Activated CD4-positive, alpha-beta T cell treated with anti-CD3 and anti-CD28 coated beads for 36 hours (primary cell): ENCODE data around the gene FMN1. TPM values are rescaled to one million over a fixed set of nuclear protein-coding genes. Genes with fewer than 3 reads are reported as not detected.

ENCODE experiments used
- ATAC-seq: fragments of 200-7000 bp; cut with Tn5 transposase; one replicate; pipeline ENCODE4 v1.10.0; 2021; ENCODE audit warnings: mild to moderate bottlenecking, moderate library complexity
- CTCF ChIA-PET: fragments of 350-600 bp; sonication (Branson Sonifier 250); formaldehyde crosslinking; loops from one replicate; lab custom pipeline; 2021; ENCODE audit warnings: antibody characterized with exemption; lab: Charles Lee
- POLR2A ChIA-PET: fragments of 350-600 bp; sonication (Branson Sonifier 250); formaldehyde crosslinking; loops from one replicate; lab custom pipeline; 2021; ENCODE audit warnings: antibody characterized with exemption, inconsistent platforms; lab: Charles Lee
- DNase-seq: peaks from one replicate; pipeline ENCODE4 v3.0.0-alpha.2; 2020
- H3K27ac Mint-ChIP-seq: one replicate; pipeline ENCODE4 v1.8.0; 2021; ENCODE audit warnings: mixed read lengths
- H3K27me3 Mint-ChIP-seq: one replicate; pipeline ENCODE4 v1.8.0; 2021; ENCODE audit warnings: mixed read lengths
- H3K36me3 Mint-ChIP-seq: one replicate; pipeline ENCODE4 v1.8.0; 2021; ENCODE audit warnings: low read depth, mixed read lengths
- H3K4me1 Mint-ChIP-seq: one replicate; pipeline ENCODE4 v1.8.0; 2021; ENCODE audit warnings: mixed read lengths
- H3K4me3 Mint-ChIP-seq: one replicate; pipeline ENCODE4 v1.8.0; 2021; ENCODE audit warnings: mild to moderate bottlenecking, moderate library complexity, mixed read lengths
- H3K9me3 Mint-ChIP-seq: one replicate; pipeline ENCODE4 v1.8.0; 2021; ENCODE audit warnings: low read depth, mixed read lengths
- intact Hi-C, 2 experiments: fragments of 100-400 bp; cut with DNase I in 1 of 2; cut with micrococcal nuclease in 1 of 2; formaldehyde crosslinking; loops; one replicate each; pipeline versions ENCODE4 v1.14.2 to v1.15.1; 2022 to 2024; cut with DNase I, micrococcal nuclease
- total RNA-seq, 2 experiments: library from RNA; stranded (reverse); gene quantifications; one replicate each; pipeline ENCODE4 v1.2.3, GENCODE V29; 2021

The FMN1 gene
- total RNA-seq, 2 experiments from 2014 or later: 0.09 to 0.21 TPM

DNA sequence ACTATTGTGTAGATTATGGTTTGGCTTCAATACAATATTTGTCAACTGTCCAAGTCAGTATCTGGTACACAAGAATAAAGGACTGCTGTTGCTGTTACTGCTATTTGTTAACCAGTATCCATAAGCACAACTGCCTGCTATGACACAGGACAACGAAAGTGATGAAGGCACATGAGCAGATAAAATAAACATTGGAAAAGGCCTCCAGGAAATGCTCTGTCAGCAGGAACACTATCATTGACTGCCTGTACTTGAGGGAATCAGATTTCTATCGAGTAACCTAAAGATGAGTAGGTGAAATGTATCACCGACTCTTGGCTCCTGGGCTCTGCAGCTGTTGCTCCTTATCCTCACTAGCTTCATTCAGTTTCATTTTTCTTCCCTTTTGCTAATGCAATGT is 56.5 kb downstream of the FMN1 start:
- Mint-ChIP-seq H3K4me1 (no peaks in the 10 kb centered on the region), H3K36me3 (no peaks in the 10 kb centered on the region), H3K9me3 (no peaks in the 10 kb centered on the region), H3K4me3 (no peak overlapping the region), H3K27me3 (no peaks in the 10 kb centered on the region), H3K27ac (no peak overlapping the region)
- CTCF ChIA-PET: interaction anchor here (0.5 to 1.3 kb wide), 3 partner anchors 52 to 116 kb away, joined by 3 to 4 read pairs (median 3); no protein-coding TSS in a partner anchor
- intact Hi-C loops: loop anchor here in 1 of 2 experiments (2.0 to 10.0 kb wide), 2 partner anchors 19 to 473 kb away; no protein-coding TSS in a partner anchor
- POLR2A ChIA-PET: no interaction called here
- ATAC-seq (no peak), DNase-seq (no peak)

- H3K4me1 Mint-ChIP-seq: no peaks in the 10 kb centered on the region
- ChIA-PET CTCF (interaction anchor here (0.5 to 1.3 kb wide), 5 partner anchors 30 to 155 kb away, joined by 3 to 4 read pairs (median 3); no protein-coding TSS in a partner anchor), POLR2A (no interaction called here)
- H3K9me3 Mint-ChIP-seq: no peaks in the 10 kb centered on the region
- intact Hi-C loops: loop anchor here in 1 of 2 experiments (2.0 to 10.0 kb wide), 2 partner anchors 18 to 472 kb away; no protein-coding TSS in a partner anchor
- H3K27me3 Mint-ChIP-seq: no peaks in the 10 kb centered on the region
- ATAC-seq: no peak
- no peaks in the 10 kb centered on the region for H3K36me3 Mint-ChIP-seq
- no peak overlapping the region for H3K4me3 Mint-ChIP-seq
- no peak overlapping the region for H3K27ac Mint-ChIP-seq
- no peak for DNase-seq
These were observed 57.4 kb downstream of the FMN1 start for GRCh38 chr15:33137101-33137500.

DNA sequence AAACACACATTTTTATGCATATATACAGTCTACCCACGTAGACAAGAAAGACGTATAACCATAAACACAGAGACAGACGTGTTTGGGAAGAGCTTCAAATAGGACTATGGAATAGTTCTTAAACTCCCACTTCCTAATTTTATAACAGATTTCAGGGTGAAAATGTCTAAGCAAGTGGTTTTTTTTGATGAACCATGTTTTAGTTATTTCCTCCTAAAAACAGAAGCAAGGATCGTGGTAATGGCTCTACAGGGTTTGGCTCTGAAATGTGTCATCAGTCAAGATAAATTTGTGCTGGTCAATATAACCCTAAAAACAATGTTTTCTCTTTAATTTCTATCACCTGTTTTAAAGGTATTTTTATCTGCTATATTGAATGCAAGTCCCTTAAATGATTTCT is 58.2 kb downstream of the FMN1 start:
- DNase-seq (no peak), ATAC-seq (no peak)
- no peak overlapping the region for H3K27ac Mint-ChIP-seq
- H3K4me1 Mint-ChIP-seq: no peaks in the 10 kb centered on the region
- ChIA-PET POLR2A (no interaction called here), CTCF (interaction anchor here (0.7 to 1.3 kb wide), 4 partner anchors 43 to 1990 kb away, joined by 3 to 4 read pairs (median 3); no protein-coding TSS in a partner anchor)
- H3K9me3 Mint-ChIP-seq: no peaks in the 10 kb centered on the region
- H3K4me3 Mint-ChIP-seq: no peak overlapping the region
- H3K36me3 Mint-ChIP-seq: no peaks in the 10 kb centered on the region
- intact Hi-C loops: loop anchor here in 1 of 2 experiments (2.0 to 10.0 kb wide), 2 partner anchors 18 to 472 kb away; no protein-coding TSS in a partner anchor
- H3K27me3 Mint-ChIP-seq: no peaks in the 10 kb centered on the region

GRCh38 chr15:33135355-33135781 is 59.1 kb downstream of the FMN1 start:
- intact Hi-C loops: loop anchor here in 1 of 2 experiments (10.0 kb wide), 1 partner anchor 471 kb away; no protein-coding TSS in a partner anchor
- ATAC-seq (no peak), DNase-seq (no peak)
- POLR2A ChIA-PET: no interaction called here
- Mint-ChIP-seq H3K27me3 (no peaks in the 10 kb centered on the region), H3K36me3 (no peaks in the 10 kb centered on the region), H3K4me3 (no peak overlapping the region), H3K4me1 (no peaks in the 10 kb centered on the region), H3K27ac (no peak overlapping the region), H3K9me3 (no peaks in the 10 kb centered on the region)
- CTCF ChIA-PET: interaction anchor here (0.6 to 1.2 kb wide), 2 partner anchors 44 to 49 kb away, joined by 3 read pairs; no protein-coding TSS in a partner anchor

DNA sequence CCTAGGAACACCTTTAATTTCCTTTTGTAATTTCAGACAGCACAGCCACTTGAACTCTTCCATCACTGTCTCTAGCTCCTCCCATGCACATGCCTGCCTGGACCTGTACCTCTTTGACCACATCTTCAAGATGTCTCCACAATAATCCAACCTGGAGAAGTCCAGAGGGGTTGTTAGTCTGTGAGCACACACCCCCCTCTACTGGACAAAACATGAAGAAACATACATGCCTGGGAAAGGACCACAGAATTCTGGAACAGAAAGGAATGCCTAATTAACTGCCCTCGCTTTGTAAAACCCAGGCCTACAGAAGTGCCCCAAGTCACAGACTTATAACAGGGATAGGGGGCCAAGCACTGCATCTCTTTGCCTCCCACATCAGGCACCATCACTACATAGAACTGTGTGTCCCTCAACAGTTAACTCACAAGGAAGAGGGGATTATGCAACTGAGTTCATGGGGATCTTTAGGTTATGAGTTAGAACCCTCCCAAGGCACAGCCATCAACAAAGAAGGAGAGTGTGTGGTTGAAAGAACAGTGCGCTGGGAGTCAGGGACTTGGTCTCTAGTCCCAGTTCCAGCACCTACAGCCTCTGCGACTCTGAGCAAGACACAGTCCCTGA is 61.7 kb downstream of the FMN1 start:
- Mint-ChIP-seq H3K4me3 (no peak overlapping the region), H3K36me3 (no peaks in the 10 kb centered on the region), H3K4me1 (peaks cover 1% of the 10 kb centered on the region), H3K27ac (no peak overlapping the region), H3K27me3 (no peaks in the 10 kb centered on the region), H3K9me3 (peaks cover 3% of the 10 kb centered on the region)
- ATAC-seq (peak; percentile 39), DNase-seq (peak; percentile 21)
- CTCF ChIA-PET: interaction anchor here (0.7 to 4.2 kb wide), 14 partner anchors 8 to 289 kb away, joined by 3 to 48 read pairs (median 3); no protein-coding TSS in a partner anchor
- intact Hi-C loops: loop anchor here (1.0 to 10.0 kb wide), 4 partner anchors 47 to 468 kb away; no protein-coding TSS in a partner anchor
- POLR2A ChIA-PET: interaction anchor here (0.6 kb wide), 1 partner anchor 1816 kb away, joined by 8 read pairs; no protein-coding TSS in a partner anchor

DNA sequence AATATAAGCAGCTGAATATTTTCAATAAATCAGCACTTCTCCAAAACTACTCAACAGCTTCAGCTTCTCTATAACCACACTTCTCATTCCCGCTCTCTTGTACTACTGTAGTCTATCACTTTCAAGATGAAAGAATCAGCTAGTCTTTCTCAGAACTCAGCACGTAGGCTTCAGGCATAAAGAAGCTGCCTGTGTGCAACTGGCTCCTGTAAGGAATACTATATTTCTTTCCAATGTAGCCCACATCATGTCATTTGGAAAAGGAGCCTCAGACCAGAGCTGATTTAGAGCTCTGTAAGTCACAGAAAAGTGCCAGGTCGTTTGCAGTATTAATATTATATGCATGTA is 62.3 kb downstream of the FMN1 start:
- Mint-ChIP-seq H3K9me3 (peaks cover 5% of the 10 kb centered on the region), H3K4me1 (peaks cover 7% of the 10 kb centered on the region), H3K27ac (no peak overlapping the region), H3K36me3 (no peaks in the 10 kb centered on the region), H3K4me3 (no peak overlapping the region), H3K27me3 (no peaks in the 10 kb centered on the region)
- ATAC-seq (no peak), DNase-seq (no peak)
- POLR2A ChIA-PET: no interaction called here
- intact Hi-C loops: loop anchor here (1.0 to 10.0 kb wide), 4 partner anchors 46 to 467 kb away; no protein-coding TSS in a partner anchor
- CTCF ChIA-PET: interaction anchor here (0.7 to 4.2 kb wide), 14 partner anchors 9 to 288 kb away, joined by 3 to 48 read pairs (median 3); no protein-coding TSS in a partner anchor

GRCh38 chr15:33131552-33132232 is 62.8 kb downstream of the FMN1 start:
- Mint-ChIP-seq H3K4me1 (peaks cover 12% of the 10 kb centered on the region), H3K4me3 (no peak overlapping the region), H3K27ac (no peak overlapping the region), H3K27me3 (no peaks in the 10 kb centered on the region), H3K36me3 (no peaks in the 10 kb centered on the region), H3K9me3 (peaks cover 5% of the 10 kb centered on the region)
- ATAC-seq (no peak), DNase-seq (no peak)
- ChIA-PET POLR2A (interaction anchor here (0.6 kb wide), 1 partner anchor 32 kb away, joined by 3 read pairs; no protein-coding TSS in a partner anchor), CTCF (interaction anchor here (0.7 to 4.2 kb wide), 14 partner anchors 9 to 287 kb away, joined by 3 to 48 read pairs (median 3); no protein-coding TSS in a partner anchor)
- intact Hi-C loops: loop anchor here (1.0 to 10.0 kb wide), 4 partner anchors 45 to 467 kb away; no protein-coding TSS in a partner anchor

DNA sequence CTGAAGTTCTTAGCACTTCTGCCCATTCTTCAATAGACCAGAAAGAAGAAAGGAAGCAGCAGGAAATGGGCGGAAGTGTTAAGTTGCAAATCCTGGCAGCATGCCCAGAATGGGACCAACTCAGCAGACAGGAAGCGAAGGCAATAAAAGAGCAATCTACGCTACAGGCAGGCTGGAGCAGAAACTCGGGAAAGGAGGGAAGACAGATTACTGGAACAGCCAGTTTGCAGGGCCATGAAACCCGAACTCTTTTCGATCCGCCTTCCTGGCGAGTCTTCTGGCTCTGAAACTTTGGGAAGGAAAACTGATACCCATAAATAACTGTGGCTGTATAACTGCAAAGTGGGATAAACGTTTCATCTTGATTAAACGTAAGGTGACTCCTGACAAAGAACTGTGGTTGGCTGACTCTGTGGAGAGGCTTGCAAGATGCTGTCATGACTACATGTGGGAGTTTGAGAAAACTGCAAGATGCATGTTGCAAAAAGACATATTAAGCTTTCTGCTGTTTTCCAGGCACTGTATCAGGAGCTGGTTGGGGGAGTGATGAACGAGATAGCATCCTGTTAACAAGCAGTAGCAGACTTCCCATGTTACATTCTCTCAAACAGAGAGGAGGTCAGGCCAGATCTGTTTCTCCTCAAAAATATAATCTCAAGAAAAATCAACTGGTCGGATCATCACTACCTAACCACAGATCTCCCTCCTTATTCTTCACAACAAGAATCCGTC is 67.8 kb downstream of the FMN1 start:
- DNase-seq: peak; percentile 78
- intact Hi-C loops: no loop called here
- H3K4me3 Mint-ChIP-seq: peak overlapping the region; percentile 38
- peak overlapping the region; percentile 25 for H3K27ac Mint-ChIP-seq
- ChIA-PET POLR2A (no interaction called here), CTCF (interaction anchor here (1.1 kb wide), 1 partner anchor 167 kb away, joined by 3 read pairs; no protein-coding TSS in a partner anchor)
- H3K4me1 Mint-ChIP-seq: peaks cover 28% of the 10 kb centered on the region
- H3K27me3 Mint-ChIP-seq: no peaks in the 10 kb centered on the region
- no peaks in the 10 kb centered on the region for H3K36me3 Mint-ChIP-seq
- peak; percentile 79 for ATAC-seq
- H3K9me3 Mint-ChIP-seq: peaks cover 5% of the 10 kb centered on the region

- no peaks in the 10 kb centered on the region for H3K27me3 Mint-ChIP-seq
- CTCF ChIA-PET: interaction anchor here (1.2 kb wide), 1 partner anchor 7 kb away, joined by 3 read pairs; no protein-coding TSS in a partner anchor
- peaks cover 5% of the 10 kb centered on the region for H3K9me3 Mint-ChIP-seq
- intact Hi-C loops: no loop called here
- ATAC-seq: peak; percentile 70
- no peaks in the 10 kb centered on the region for H3K36me3 Mint-ChIP-seq
- H3K4me1 Mint-ChIP-seq: peaks cover 28% of the 10 kb centered on the region
- peak; percentile 8 for DNase-seq
- POLR2A ChIA-PET: no interaction called here
- H3K27ac Mint-ChIP-seq: peak overlapping the region; percentile 25
- peak overlapping the region; percentile 38 for H3K4me3 Mint-ChIP-seq
These were observed 68.5 kb downstream of the FMN1 start for GRCh38 chr15:33125894-33126537.

DNA sequence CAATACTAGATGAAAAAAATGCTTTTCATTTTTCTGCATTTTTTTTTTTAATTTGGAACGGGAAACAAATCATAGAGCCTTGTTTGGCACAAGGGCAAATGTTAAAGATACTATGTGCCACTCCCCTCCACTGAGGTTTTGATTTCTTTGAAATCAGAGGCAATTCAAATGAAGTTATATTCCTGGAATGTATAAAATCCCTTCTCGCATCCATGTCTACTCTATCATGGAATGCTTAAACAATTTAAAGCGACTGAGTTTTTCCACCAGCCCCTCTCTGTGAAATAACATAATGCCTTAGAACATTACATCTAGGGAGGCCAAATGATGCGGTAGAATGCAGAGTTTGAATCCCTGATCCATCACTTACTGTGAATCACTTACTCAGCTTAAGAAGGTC is 69.7 kb downstream of the FMN1 start:
- DNase-seq (no peak), ATAC-seq (no peak)
- H3K36me3 Mint-ChIP-seq: no peaks in the 10 kb centered on the region
- H3K27ac Mint-ChIP-seq: no peak overlapping the region
- peaks cover 28% of the 10 kb centered on the region for H3K4me1 Mint-ChIP-seq
- CTCF ChIA-PET: interaction anchor here (0.6 to 1.2 kb wide), 2 partner anchors 9 to 78 kb away, joined by 3 to 4 read pairs; no protein-coding TSS in a partner anchor
- H3K27me3 Mint-ChIP-seq: no peaks in the 10 kb centered on the region
- H3K4me3 Mint-ChIP-seq: no peak overlapping the region
- POLR2A ChIA-PET: no interaction called here
- intact Hi-C loops: no loop called here
- H3K9me3 Mint-ChIP-seq: peaks cover 5% of the 10 kb centered on the region
